Nephron (organoid): Measurements from ENCODE around the gene RNF222.
A peak's percentile ranks its signal among the peaks of the same experiment; 100 is the strongest.

Experiments
- H3K27ac Mint-ChIP-seq, 3 experiments: 2 replicates each; pipeline ENCODE4 v1.8.0; 2020; ENCODE audit warnings: mixed read lengths in 3 of 3, mild to moderate bottlenecking in 2 of 3, moderate library complexity in 1 of 3
- H3K27me3 Mint-ChIP-seq: 2 replicates; pipeline ENCODE4 v1.8.0; 2021; ENCODE audit warnings: low read depth, mild to moderate bottlenecking, moderate library complexity, mixed read lengths
- H3K36me3 Mint-ChIP-seq: 2 replicates; pipeline ENCODE4 v1.8.0; 2020; ENCODE audit warnings: low read depth, mixed read lengths
- H3K4me1 Mint-ChIP-seq: 2 replicates; pipeline ENCODE4 v1.8.0; 2020; ENCODE audit warnings: mixed read lengths
- H3K4me3 Mint-ChIP-seq, 3 experiments: 2 replicates each; pipeline ENCODE4 v1.8.0; 2020; ENCODE audit warnings: mild to moderate bottlenecking in 3 of 3, mixed read lengths in 3 of 3, moderate library complexity in 2 of 3
- H3K9me3 Mint-ChIP-seq: 2 replicates; pipeline ENCODE4 v1.8.0; 2020; ENCODE audit warnings: mixed read lengths
- CTCF ChIP-seq, 3 experiments: fragments of 200-600 bp; sonication (generic); IDR thresholded peaks; one replicate each; pipeline ENCODE4 v1.5.0; 2021; ENCODE audit warnings: antibody characterized with exemption in 3 of 3; ENCODE audit not compliant: unreplicated experiment in 3 of 3

RNF222 gene

GRCh38 chr17:8430966-8431365 lies 33.3 kb upstream of the RNF222 start:
- no peak for TF ChIP-seq CTCF (IDR thresholded peaks at IDR 0.05; ENCODE audit: unreplicated experiment in 3 of 3)
- no peaks in the 10 kb centered on the region for H3K4me1 Mint-ChIP-seq
- no peaks in the 10 kb centered on the region for H3K27me3 Mint-ChIP-seq
- no peaks in the 10 kb centered on the region for H3K9me3 Mint-ChIP-seq
- H3K36me3 Mint-ChIP-seq, result no peaks in the 10 kb centered on the region
- H3K27ac Mint-ChIP-seq, result no peak overlapping the region
- no peak overlapping the region for H3K4me3 Mint-ChIP-seq

- H3K4me1 Mint-ChIP-seq, result no peaks in the 10 kb centered on the region
- no peak for TF ChIP-seq CTCF (IDR thresholded peaks at IDR 0.05; ENCODE audit: unreplicated experiment in 3 of 3)
- no peak overlapping the region for H3K4me3 Mint-ChIP-seq
- H3K36me3 Mint-ChIP-seq, result no peaks in the 10 kb centered on the region
- no peak overlapping the region for H3K27ac Mint-ChIP-seq
- H3K9me3 Mint-ChIP-seq, result no peaks in the 10 kb centered on the region
- H3K27me3 Mint-ChIP-seq, result peaks cover 13% of the 10 kb centered on the region
Measured at GRCh38 chr17:8426802-8427201, 29.2 kb upstream of the RNF222 start.

GRCh38 chr17:8426094-8426720 lies 28.6 kb upstream of the RNF222 start:
- no peak overlapping the region for H3K27ac Mint-ChIP-seq
- H3K27me3 Mint-ChIP-seq, result peaks cover 17% of the 10 kb centered on the region
- H3K36me3 Mint-ChIP-seq, result no peaks in the 10 kb centered on the region
- H3K4me1 Mint-ChIP-seq, result no peaks in the 10 kb centered on the region
- TF ChIP-seq CTCF (IDR thresholded peaks at IDR 0.05; ENCODE audit: unreplicated experiment in 3 of 3), result no peak
- no peak overlapping the region for H3K4me3 Mint-ChIP-seq
- no peaks in the 10 kb centered on the region for H3K9me3 Mint-ChIP-seq

GRCh38 chr17:8421571-8421970 lies 23.9 kb upstream of the RNF222 start:
- Mint-ChIP-seq H3K27ac (no peak overlapping the region), H3K4me3 (no peak overlapping the region), H3K4me1 (peaks cover 10% of the 10 kb centered on the region), H3K36me3 (no peaks in the 10 kb centered on the region), H3K27me3 (peaks cover 34% of the 10 kb centered on the region), H3K9me3 (no peaks in the 10 kb centered on the region)
- TF ChIP-seq CTCF (IDR thresholded peaks at IDR 0.05; ENCODE audit: unreplicated experiment in 3 of 3), result no peak

- peaks cover 10% of the 10 kb centered on the region for H3K4me1 Mint-ChIP-seq
- no peak overlapping the region for H3K4me3 Mint-ChIP-seq
- peaks cover 41% of the 10 kb centered on the region for H3K27me3 Mint-ChIP-seq
- H3K27ac Mint-ChIP-seq, result peak overlapping the region in 1 of 3 experiments; percentile 9
- no peak for TF ChIP-seq CTCF (IDR thresholded peaks at IDR 0.05; ENCODE audit: unreplicated experiment in 3 of 3)
- no peaks in the 10 kb centered on the region for H3K36me3 Mint-ChIP-seq
- no peaks in the 10 kb centered on the region for H3K9me3 Mint-ChIP-seq
Measured at GRCh38 chr17:8420041-8420934, 22.7 kb upstream of the RNF222 start.
